ENCODE measurements around the gene KCNJ14. TPM values are rescaled to one million over a fixed set of nuclear protein-coding genes. Genes with fewer than 3 reads are reported as not detected.

KCNJ14 gene
- total RNA-seq, 4 donors from 2014 or later, result 0.42 to 0.86 (median 0.51) TPM

DNA sequence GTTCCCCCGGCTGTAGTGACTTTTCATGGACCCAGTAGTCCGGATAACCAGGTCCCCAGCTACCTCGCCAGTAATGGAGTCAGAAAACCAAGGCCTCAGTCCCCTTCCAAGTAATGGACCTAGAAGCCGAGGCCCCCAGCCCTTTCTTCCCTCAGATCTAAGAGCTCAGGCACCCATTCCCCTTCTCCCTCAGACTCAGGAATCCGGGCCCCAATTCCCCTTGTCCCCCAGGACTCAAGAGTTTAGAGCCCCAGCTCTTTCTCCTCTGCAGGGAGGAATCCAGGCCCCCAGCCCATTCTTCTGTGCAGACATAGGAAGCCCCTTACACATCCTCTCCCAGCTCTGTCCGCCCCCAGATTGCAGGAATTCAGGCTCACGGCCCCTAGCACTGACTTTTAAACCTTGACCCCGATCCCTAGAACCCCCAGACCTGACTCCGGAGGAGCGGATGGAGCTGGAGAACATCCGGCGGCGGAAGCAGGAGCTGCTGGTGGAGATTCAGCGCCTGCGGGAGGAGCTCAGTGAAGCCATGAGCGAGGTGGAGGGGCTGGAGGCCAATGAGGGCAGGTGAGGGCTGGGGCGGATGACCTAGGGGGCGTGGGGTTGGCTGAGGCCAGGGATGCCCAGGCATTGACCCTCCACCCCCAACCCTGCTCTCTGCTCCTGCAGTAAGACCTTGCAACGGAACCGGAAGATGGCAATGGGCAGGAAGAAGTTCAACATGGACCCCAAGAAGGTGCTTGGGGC lies 14.7 kb downstream of the KCNJ14 start:
- Histone ChIP-seq H3K36me3 (peaks cover 41 to 51% (median 49%) of the 10 kb centered on the region in 4 donors), H3K27me3 (no peaks in the 10 kb centered on the region), H3K4me3 (peak overlapping the region; percentile 87 to 99 (median 94)), H3K4me1 (peaks cover 15 to 45% (median 23%) of the 10 kb centered on the region in 4 donors), H3K9me3 (no peaks in the 10 kb centered on the region), H3K27ac (replicated peaks in 1 of 4) (peak overlapping the region; percentile 98 to 99 (median 98))
- no peak for DNase-seq (ENCODE audit: extremely low spot score)
- intact Hi-C loops (cut with DNase I), result no loop called here
- WGBS, result 57% methylated on average over 19 of the region's 20 CpGs
- TF ChIP-seq EP300 (IDR thresholded peaks at IDR 0.05) (no peak), POLR2A (IDR thresholded peaks at IDR 0.05; ENCODE audit: low read depth) (no peak), POLR2AphosphoS5 (IDR thresholded peaks at IDR 0.05) (no peak), CTCF (IDR thresholded peaks at IDR 0.05) (no peak)

DNA sequence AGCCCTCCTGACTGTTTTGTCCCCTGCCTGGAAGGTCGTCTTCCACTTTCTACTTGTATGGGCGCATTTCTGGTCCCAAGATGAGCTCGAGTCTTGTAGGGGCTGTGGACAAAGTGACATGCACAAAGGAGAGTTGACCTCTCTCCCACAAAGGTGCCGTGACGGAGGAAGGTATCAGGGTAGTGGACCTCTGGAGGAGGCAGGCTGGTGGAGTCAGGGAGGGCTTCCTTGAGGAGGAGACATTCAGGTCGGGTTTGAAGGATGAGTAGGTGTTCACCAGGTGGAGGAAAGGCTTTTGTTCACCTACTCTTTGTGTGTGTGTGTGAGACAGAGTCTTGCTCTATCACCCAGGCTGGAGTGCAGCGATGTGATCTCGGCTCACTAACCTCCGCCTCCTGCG lies 15.5 kb downstream of the KCNJ14 start:
- TF ChIP-seq POLR2A (IDR thresholded peaks at IDR 0.05; ENCODE audit: low read depth) (no peak), CTCF (IDR thresholded peaks at IDR 0.05) (no peak)
- Histone ChIP-seq H3K9me3 (no peaks in the 10 kb centered on the region), H3K4me3 (peak overlapping the region in 1 of 4 donors; percentile 98), H3K36me3 (peaks cover 49 to 58% (median 57%) of the 10 kb centered on the region in 4 donors), H3K4me1 (peaks cover 15 to 45% (median 23%) of the 10 kb centered on the region in 4 donors), H3K27me3 (no peaks in the 10 kb centered on the region), H3K27ac (replicated peaks in 1 of 4) (no peak overlapping the region)
- intact Hi-C loops (cut with DNase I), result no loop called here
- no peak for DNase-seq (ENCODE audit: extremely low spot score)
- WGBS, result 91% methylated on average over 10 of the region's 10 CpGs

DNA sequence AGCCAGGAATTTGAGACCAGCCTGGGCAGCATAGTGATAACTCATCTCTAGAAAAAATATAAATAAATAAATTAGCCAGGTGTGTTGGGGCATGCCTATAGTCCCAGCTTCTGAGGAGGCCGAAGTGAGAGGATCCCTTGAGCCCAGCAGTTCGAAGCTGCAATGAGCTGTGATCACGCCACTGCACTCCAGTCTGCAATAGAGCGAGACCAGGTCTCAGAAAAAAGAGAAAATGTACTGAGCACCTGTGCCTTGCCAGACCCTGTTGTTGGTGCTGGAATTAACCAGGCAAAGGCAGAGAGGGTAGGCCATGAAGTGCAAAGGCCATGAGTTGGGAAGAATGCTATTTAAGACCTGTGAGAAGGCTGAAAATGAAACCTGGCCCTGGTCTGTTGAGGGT lies 16.5 kb downstream of the KCNJ14 start:
- DNase-seq (ENCODE audit: extremely low spot score), result no peak
- TF ChIP-seq POLR2AphosphoS5 (IDR thresholded peaks at IDR 0.05) (no peak), EP300 (IDR thresholded peaks at IDR 0.05) (no peak), POLR2A (IDR thresholded peaks at IDR 0.05; ENCODE audit: low read depth) (no peak), CTCF (IDR thresholded peaks at IDR 0.05) (no peak)
- Histone ChIP-seq H3K36me3 (peaks cover 59 to 68% (median 67%) of the 10 kb centered on the region in 4 donors), H3K4me3 (no peak overlapping the region), H3K4me1 (peaks cover 15 to 45% (median 23%) of the 10 kb centered on the region in 4 donors), H3K27me3 (no peaks in the 10 kb centered on the region), H3K9me3 (no peaks in the 10 kb centered on the region), H3K27ac (replicated peaks in 1 of 4) (no peak overlapping the region)
- intact Hi-C loops (cut with DNase I), result no loop called here
- 93% methylated on average over 4 of the region's 4 CpGs for WGBS

DNA sequence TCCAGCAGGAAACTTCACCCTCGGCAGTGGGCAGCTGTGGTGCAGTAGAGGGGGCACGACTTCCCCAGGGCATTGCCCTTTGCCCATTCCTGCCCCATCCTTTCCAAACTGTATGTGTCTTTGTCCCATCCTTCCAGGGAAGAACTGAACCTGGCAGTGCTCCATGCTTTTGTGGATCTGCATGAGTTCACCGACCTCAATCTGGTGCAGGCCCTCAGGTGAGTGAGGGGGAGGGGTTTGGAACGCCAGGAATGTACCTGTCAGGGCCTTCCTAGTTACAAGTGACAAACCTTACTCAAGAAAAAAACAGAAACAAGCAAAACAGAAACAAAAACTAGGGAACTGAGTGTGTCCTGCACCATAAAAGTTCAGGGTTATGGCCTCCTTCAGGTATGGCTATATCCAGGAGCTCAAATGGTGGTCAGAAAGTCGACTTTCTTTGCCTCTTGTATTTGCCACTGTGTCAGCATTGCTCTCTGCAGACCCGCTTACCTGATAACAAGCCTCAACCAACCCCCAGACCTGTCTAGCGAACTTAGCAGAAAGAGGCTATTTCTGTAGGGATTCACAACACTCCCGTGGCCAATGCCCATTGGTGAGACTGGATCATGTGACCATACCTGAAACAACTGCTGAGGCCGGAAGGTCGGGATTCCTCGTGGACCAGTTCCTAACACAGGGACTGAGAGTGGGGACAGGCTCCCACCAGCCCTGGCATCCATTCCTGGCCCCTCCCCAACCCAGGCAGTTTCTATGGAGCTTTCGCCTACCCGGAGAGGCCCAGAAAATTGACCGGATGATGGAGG lies 18.0 kb downstream of the KCNJ14 start:
- Histone ChIP-seq H3K27me3 (no peaks in the 10 kb centered on the region), H3K36me3 (peaks cover 74 to 83% (median 82%) of the 10 kb centered on the region in 4 donors), H3K4me1 (peaks cover 11 to 41% (median 19%) of the 10 kb centered on the region in 4 donors), H3K4me3 (no peak overlapping the region), H3K27ac (replicated peaks in 1 of 4) (no peak overlapping the region), H3K9me3 (no peaks in the 10 kb centered on the region)
- 82% methylated on average over 10 of the region's 14 CpGs for WGBS
- intact Hi-C loops (cut with DNase I), result no loop called here
- TF ChIP-seq CTCF (IDR thresholded peaks at IDR 0.05), result no peak
- no peak for TF ChIP-seq EP300 (IDR thresholded peaks at IDR 0.05)
- no peak for TF ChIP-seq POLR2A (IDR thresholded peaks at IDR 0.05; ENCODE audit: low read depth)
- no peak for TF ChIP-seq POLR2AphosphoS5 (IDR thresholded peaks at IDR 0.05)
- DNase-seq (ENCODE audit: extremely low spot score), result no peak
